Skeletal muscle cell (primary cell): ENCODE data around the gene AASDH.

Source experiments
- DNase-seq: peaks from one replicate; pipeline ENCODE4 v3.0.0-alpha.2; 2010; ENCODE audit warnings: low read depth
- H3K4me3 ChIP-seq: 2 replicates; pipeline ENCODE4 v1.5.1; 2011; ENCODE audit warnings: low read depth, mild to moderate bottlenecking, control low read depth, low read length, moderate library complexity

AASDH gene

GRCh38 chr4:56298236-56298635 lies 89.1 kb downstream of the AASDH start:
- no peak for DNase-seq
- no peak overlapping the region for H3K4me3 ChIP-seq

- no peak for DNase-seq
- H3K4me3 ChIP-seq, result no peak overlapping the region
Observed at GRCh38 chr4:56297776-56298175, 89.5 kb downstream of the AASDH start.

DNA sequence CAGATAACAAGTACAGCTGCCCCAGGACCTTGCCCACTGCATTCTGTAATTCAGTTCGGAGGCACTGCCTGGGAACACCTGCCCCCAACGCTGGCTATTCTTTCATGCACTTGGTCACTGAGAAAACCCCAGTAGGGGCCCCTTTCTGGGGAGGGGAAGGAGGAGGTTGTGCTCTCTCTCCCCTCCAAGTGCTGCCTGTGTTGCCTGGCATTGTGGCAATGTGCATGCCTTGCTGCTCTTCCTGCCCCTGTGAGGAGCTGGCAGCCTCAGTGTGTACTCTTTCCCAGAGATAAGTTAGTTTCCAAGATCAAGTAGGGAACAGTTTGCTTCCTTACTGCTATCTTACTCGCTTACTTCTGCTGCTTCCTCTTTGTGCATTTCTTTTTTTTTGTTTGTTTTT lies 90.8 kb downstream of the AASDH start:
- no peak for DNase-seq
- no peak overlapping the region for H3K4me3 ChIP-seq

DNA sequence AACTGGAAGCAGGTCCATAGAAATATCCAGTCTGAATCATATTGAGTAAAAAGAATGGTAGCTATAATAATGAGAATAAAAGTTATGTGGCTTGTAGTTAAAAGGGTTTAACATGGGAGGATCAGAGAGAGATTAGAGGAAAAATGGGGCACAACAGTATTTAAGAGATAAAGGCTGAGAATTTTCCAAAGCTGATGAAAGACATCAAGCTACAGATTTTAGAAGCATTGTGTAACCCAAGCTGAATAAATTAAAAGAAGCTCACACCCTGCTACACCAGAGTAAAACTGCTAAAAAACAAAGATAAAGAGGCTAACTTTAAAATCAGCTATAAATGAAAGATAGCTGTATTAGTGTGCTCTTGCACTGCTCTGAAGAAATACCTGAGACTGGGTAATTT lies 94.2 kb downstream of the AASDH start:
- DNase-seq, result no peak
- H3K4me3 ChIP-seq, result no peak overlapping the region

GRCh38 chr4:56289934-56290333 lies 97.4 kb downstream of the AASDH start:
- H3K4me3 ChIP-seq, result peak overlapping the region; percentile 28
- DNase-seq, result no peak

- no peak for DNase-seq
- H3K4me3 ChIP-seq, result no peak overlapping the region
Observed at GRCh38 chr4:56288663-56289062, 98.6 kb downstream of the AASDH start.
